Stimulated activated CD8-positive, alpha-beta memory T cell treated with anti-CD3 and anti-CD28 coated beads, Interleukin-2, amount 100 ng/mL, for 48 hours (primary cell): ENCODE data around the gene SPSB1.

ENCODE experiments used
- DNase-seq, 2 donors: peaks; one replicate each; pipeline ENCODE4 v3.0.0-alpha.2; 2020; ENCODE audit warnings: low read depth in 2 of 2

The SPSB1 gene

GRCh38 chr1:9260059-9260766 is 32.5 kb upstream of the SPSB1 start:
- DNase-seq: no peak

DNA sequence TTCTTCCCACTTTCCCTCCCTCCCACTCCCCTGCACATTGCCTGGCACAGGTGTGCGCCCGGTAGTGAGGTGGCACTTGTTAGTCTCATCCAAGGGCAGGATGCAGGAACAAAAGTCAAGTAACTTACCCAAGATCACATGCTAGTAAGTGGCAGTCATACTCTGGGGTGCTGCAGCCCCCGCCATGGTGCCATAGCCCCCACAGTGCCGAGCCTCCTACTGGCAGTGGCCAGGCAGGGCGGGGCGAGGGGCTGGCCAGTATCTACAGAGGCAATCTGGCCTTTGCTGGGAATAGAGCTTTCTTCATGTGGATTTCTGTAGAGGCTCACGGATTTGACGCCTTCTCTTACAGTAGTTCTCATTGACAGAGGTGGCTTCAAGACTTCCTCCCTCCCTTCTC is 31.2 kb upstream of the SPSB1 start:
- DNase-seq: no peak

GRCh38 chr1:9262096-9262986 is 30.4 kb upstream of the SPSB1 start:
- DNase-seq: no peak

DNA sequence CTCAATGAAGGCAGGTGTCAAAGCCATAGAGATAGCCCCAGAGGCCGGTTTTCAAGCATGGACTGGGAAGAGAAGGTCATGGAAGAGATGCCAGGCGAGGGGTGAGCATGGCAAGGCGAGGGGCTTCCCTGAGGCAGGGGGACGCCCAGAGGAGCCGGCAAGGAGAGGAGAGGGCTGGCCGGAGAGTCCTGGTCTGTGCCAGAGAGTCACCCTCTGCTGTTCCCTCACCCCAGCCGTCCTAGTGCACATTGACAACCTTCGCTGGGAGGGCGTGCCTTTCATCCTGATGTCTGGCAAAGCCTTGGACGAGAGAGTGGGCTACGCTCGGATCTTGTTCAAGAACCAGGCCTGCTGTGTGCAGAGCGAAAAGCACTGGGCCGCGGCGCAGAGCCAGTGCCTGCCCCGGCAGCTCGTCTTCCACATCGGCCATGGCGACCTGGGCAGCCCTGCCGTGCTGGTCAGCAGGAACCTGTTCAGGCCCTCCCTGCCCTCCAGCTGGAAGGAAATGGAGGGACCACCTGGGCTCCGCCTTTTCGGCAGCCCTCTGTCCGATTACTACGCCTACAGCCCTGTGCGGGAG is 29.3 kb upstream of the SPSB1 start:
- no peak for DNase-seq

GRCh38 chr1:9263984-9264872 is 28.5 kb upstream of the SPSB1 start:
- no peak for DNase-seq

DNA sequence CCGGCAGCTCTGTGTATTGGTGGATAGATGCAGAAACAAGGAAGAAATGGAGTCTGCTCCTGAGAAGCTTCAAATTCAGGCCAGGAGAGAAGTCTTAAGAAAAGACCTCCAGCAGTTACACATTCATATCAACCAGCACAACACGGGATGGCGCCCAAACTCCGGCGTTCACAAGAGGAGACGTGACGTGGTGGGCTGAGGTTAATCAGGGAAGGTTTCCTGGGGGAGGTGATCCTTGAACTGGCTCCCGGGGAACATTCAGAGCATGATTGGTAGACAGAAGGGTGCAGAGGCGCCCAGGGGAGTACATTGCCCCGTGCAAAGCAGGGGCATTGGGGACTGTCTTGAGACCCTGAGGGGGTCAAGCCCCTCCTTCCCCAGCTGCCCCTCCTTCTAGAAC is 27.7 kb upstream of the SPSB1 start:
- no peak for DNase-seq

DNA sequence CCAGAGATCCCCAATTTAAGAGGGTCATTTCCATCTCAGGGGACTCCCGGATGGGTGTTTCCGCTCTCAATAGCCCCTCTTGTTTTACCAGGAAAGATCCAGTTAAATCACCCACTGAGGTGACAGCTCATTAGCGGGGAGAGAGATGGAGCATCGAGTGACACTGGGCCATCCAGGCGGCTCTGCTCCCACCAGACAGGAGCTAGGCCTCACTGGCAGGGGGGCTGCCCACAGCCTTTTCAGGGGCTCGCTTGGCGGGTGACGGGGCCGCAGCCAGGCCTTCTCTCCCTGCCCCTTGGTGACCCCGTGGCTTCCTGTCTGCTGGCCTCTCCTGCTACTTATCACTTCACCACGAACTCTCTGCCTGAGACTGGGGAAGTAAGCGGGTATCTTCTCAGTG is 26.7 kb upstream of the SPSB1 start:
- no peak for DNase-seq

DNA sequence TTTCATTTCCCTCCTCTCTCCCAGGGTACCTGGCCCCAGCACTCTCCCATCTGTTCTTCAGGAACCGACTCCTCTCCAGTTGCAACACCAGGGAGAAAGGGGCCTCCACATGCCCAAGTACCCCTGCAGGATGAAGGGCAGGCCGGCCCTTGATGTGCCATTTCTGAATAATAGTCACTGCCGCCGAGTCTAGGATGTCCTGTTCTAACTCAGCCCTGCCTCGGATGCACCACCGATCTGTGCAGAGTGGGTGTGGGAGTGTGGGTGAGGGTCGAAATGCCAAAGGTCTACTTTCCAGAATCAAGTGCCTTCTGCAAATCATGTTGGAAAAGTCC is 25.4 kb upstream of the SPSB1 start:
- DNase-seq: no peak

GRCh38 chr1:9267827-9268581 is 24.7 kb upstream of the SPSB1 start:
- DNase-seq: no peak

- no peak for DNase-seq
These were observed 23.6 kb upstream of the SPSB1 start for GRCh38 chr1:9269078-9269501.

DNA sequence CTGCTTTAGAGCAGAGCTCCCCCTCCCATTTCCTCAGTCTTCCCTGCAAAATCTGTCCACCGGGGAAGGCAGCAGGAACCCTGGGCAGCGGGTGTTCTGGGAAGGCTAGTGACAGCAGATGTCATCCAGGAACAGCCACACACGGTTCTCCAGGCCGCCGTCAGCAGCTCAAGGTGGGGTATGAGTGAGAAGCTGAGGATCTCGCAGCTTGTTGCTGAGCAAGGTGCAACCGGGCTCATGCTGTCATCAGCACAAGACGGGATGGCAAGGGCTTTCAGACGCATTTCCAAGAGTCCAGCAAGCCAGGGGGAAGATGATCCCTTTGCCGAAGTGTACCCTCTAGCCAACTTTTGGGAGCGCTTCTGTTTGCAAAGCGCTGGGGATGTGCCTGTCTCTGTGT is 23.0 kb upstream of the SPSB1 start:
- DNase-seq: no peak

GRCh38 chr1:9270290-9270883 is 22.3 kb upstream of the SPSB1 start:
- no peak for DNase-seq

- no peak for DNase-seq
These were observed 21.4 kb upstream of the SPSB1 start for GRCh38 chr1:9271283-9271682.

- no peak for DNase-seq
These were observed 20.7 kb upstream of the SPSB1 start for GRCh38 chr1:9271861-9272595.

GRCh38 chr1:9273177-9273576 is 19.5 kb upstream of the SPSB1 start:
- DNase-seq: no peak

- DNase-seq: no peak
These were observed 17.5 kb upstream of the SPSB1 start for GRCh38 chr1:9275161-9275560.

- peak; percentile 46 to 82 for DNase-seq
These were observed 17.1 kb upstream of the SPSB1 start for GRCh38 chr1:9275567-9276034.

GRCh38 chr1:9278116-9278515 is 14.6 kb upstream of the SPSB1 start:
- DNase-seq: no peak

DNA sequence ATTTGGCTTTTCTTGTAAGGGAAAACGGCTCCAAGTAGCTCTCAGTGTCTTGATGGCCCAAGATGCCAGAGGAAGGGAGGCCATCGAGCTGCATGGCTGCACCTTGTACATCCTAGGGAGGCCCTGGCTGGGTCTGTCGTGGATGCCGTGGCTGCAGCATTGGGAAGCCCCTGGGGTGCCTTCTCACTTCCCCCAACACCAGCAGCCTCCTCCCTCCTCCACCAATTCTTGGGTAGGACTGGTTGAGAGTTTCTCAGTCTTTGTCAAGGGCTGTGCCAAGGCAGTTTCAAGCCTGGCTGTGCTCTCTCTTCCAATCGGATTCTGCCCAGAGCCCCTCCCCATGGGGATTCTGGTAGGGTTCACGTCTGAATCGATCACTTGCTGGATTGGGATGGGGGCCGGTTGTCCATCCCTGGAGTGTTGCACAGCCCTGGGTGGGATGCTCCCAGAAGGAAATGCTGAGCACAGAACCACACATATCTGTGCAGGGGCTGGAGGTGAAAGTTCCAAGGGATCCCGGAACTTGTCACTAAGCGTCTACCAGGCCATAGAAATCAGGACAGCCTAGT is 14.0 kb upstream of the SPSB1 start:
- DNase-seq: no peak
